ENCODE data around the gene HSPB9.
A peak's percentile ranks its signal among the peaks of the same experiment; 100 is the strongest.

Gene HSPB9

GRCh38 chr17:42098730-42099399 is 23.7 kb upstream of the HSPB9 start:
- H3K4me3 ChIP-seq (ENCODE audit: low read depth, low read length): no peak overlapping the region
- no peak for DNase-seq (ENCODE audit: low read depth)
- TF ChIP-seq POLR2A (IDR thresholded peaks at IDR 0.05; ENCODE audit: extremely low read depth, insufficient read length) (no peak), CTCF (IDR thresholded peaks at IDR 0.05; ENCODE audit: low read depth, low read length) (no peak), MYC (IDR thresholded peaks at IDR 0.05; ENCODE audit: low read depth, low read length) (no peak), MAX (IDR thresholded peaks at IDR 0.05; ENCODE audit: low read depth, low read length) (no peak)

- TF ChIP-seq POLR2A (IDR thresholded peaks at IDR 0.05; ENCODE audit: extremely low read depth, insufficient read length) (no peak), MYC (IDR thresholded peaks at IDR 0.05; ENCODE audit: low read depth, low read length) (no peak), CTCF (IDR thresholded peaks at IDR 0.05; ENCODE audit: low read depth, low read length) (peak; percentile 96), MAX (IDR thresholded peaks at IDR 0.05; ENCODE audit: low read depth, low read length) (no peak)
- H3K4me3 ChIP-seq (ENCODE audit: low read depth, low read length): no peak overlapping the region
- DNase-seq (ENCODE audit: low read depth): peak; percentile 77
Observed at GRCh38 chr17:42101513-42102292, 20.9 kb upstream of the HSPB9 start.

GRCh38 chr17:42103221-42103954 is 19.2 kb upstream of the HSPB9 start:
- no peak for DNase-seq (ENCODE audit: low read depth)
- H3K4me3 ChIP-seq (ENCODE audit: low read depth, low read length): no peak overlapping the region
- TF ChIP-seq POLR2A (IDR thresholded peaks at IDR 0.05; ENCODE audit: extremely low read depth, insufficient read length) (no peak), MYC (IDR thresholded peaks at IDR 0.05; ENCODE audit: low read depth, low read length) (no peak), MAX (IDR thresholded peaks at IDR 0.05; ENCODE audit: low read depth, low read length) (no peak)

- TF ChIP-seq CTCF (IDR thresholded peaks at IDR 0.05; ENCODE audit: low read depth, low read length): no peak
- no peak for TF ChIP-seq POLR2A (IDR thresholded peaks at IDR 0.05; ENCODE audit: extremely low read depth, insufficient read length)
- no peak for TF ChIP-seq MYC (IDR thresholded peaks at IDR 0.05; ENCODE audit: low read depth, low read length)
- TF ChIP-seq MAX (IDR thresholded peaks at IDR 0.05; ENCODE audit: low read depth, low read length): no peak
- no peak overlapping the region for H3K4me3 ChIP-seq (ENCODE audit: low read depth, low read length)
- DNase-seq (ENCODE audit: low read depth): no peak
Observed at GRCh38 chr17:42104264-42104663, 18.3 kb upstream of the HSPB9 start.

GRCh38 chr17:42106009-42106408 is 16.6 kb upstream of the HSPB9 start:
- no peak for TF ChIP-seq POLR2A (IDR thresholded peaks at IDR 0.05; ENCODE audit: extremely low read depth, insufficient read length)
- TF ChIP-seq CTCF (IDR thresholded peaks at IDR 0.05; ENCODE audit: low read depth, low read length): no peak
- TF ChIP-seq MYC (IDR thresholded peaks at IDR 0.05; ENCODE audit: low read depth, low read length): no peak
- TF ChIP-seq MAX (IDR thresholded peaks at IDR 0.05; ENCODE audit: low read depth, low read length): no peak
- DNase-seq (ENCODE audit: low read depth): no peak
- no peak overlapping the region for H3K4me3 ChIP-seq (ENCODE audit: low read depth, low read length)

Data from NB4 (cell line).